ENCODE measurements around the gene C6orf58.

The C6orf58 gene

DNA sequence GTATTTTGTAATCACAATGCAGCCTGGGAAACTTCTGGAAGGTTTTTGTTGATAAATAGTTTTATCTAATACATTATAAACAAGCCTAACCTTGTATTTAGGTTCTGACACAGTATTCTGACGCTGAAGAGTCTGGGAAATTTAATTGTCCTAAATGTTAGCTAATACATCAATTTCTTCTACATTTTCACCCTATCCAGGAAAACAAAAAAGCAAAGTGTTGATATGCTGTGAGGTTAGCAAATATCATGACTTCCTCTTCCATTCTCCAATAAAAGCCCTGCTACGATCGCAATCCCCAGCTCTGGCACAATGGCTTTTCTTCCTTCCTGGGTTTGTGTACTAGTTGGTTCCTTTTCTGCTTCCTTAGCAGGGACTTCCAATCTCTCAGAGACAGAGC, at the start of gene C6orf58:
Gene C6orf58, plus strand, starts transcription at position 301 of the 400 bp plus-strand sequence. Its CDS starts 12 bp downstream, at position 313.
- Histone ChIP-seq H3K27ac (ENCODE audit: low read depth, low read length) (no peak within 1 kb of the TSS), H3K4me3 (ENCODE audit: low read depth in 1 of 2, low read length in 2 of 2) (no peak within 1 kb of the TSS), H3K36me3 (ENCODE audit: insufficient read depth, low read length) (no peaks in the 10 kb centered on the region), H3K4me1 (ENCODE audit: insufficient read depth, low read length) (no peaks in the 10 kb centered on the region), H3K9ac (ENCODE audit: low read length) (no peak within 1 kb of the TSS), H3K27me3 (ENCODE audit: control insufficient read depth in 1 of 2, insufficient read depth in 2 of 2, low read length in 2 of 2) (no peaks in the 10 kb centered on the region), H3K9me3 (ENCODE audit: low read length) (no peaks in the 10 kb centered on the region)

GRCh38 chr6:127533011-127533410, 44.0 kb upstream of the C6orf58 start:
- Histone ChIP-seq H3K4me3 (ENCODE audit: low read depth in 1 of 2, low read length in 2 of 2) (no peak overlapping the region), H3K4me1 (ENCODE audit: insufficient read depth, low read length) (no peaks in the 10 kb centered on the region), H3K27ac (ENCODE audit: low read depth, low read length) (no peak overlapping the region), H3K27me3 (ENCODE audit: control insufficient read depth in 1 of 2, insufficient read depth in 2 of 2, low read length in 2 of 2) (no peaks in the 10 kb centered on the region), H3K9ac (ENCODE audit: low read length) (no peak overlapping the region), H3K36me3 (ENCODE audit: insufficient read depth, low read length) (no peaks in the 10 kb centered on the region), H3K9me3 (ENCODE audit: low read length) (no peaks in the 10 kb centered on the region)

GRCh38 chr6:127533736-127534135, 43.2 kb upstream of the C6orf58 start:
- Histone ChIP-seq H3K4me1 (ENCODE audit: insufficient read depth, low read length) (no peaks in the 10 kb centered on the region), H3K36me3 (ENCODE audit: insufficient read depth, low read length) (no peaks in the 10 kb centered on the region), H3K27me3 (ENCODE audit: control insufficient read depth in 1 of 2, insufficient read depth in 2 of 2, low read length in 2 of 2) (no peaks in the 10 kb centered on the region), H3K9ac (ENCODE audit: low read length) (no peak overlapping the region), H3K4me3 (ENCODE audit: low read depth in 1 of 2, low read length in 2 of 2) (no peak overlapping the region), H3K27ac (ENCODE audit: low read depth, low read length) (no peak overlapping the region), H3K9me3 (ENCODE audit: low read length) (no peaks in the 10 kb centered on the region)

DNA sequence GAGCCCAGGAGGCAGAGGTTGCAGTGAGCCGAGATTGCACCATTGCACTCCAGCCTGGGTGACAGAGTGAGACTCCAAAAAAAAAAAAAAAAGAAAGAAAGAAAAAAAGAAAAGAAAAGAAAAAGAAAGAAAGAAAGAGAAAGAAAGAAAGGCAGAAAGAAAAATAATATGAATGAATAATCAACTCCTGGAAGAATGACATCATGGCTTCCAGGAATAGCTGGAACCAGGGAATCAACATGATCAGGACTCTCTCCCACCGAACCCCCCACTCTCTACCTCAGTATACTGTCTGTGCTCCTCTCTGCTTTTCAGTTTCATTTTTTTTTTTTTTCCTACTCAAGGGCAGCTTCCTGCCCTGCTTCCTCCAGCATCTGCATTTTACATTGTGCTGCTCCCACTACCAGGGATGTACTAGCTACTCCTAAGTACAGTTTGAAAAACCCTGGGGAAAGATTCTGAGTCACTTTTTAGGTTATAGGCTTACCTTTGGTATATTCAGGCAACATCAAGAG, 38.2 kb upstream of the C6orf58 start:
- Histone ChIP-seq H3K9me3 (ENCODE audit: low read length) (no peaks in the 10 kb centered on the region), H3K4me1 (ENCODE audit: insufficient read depth, low read length) (no peaks in the 10 kb centered on the region), H3K36me3 (ENCODE audit: insufficient read depth, low read length) (no peaks in the 10 kb centered on the region), H3K27ac (ENCODE audit: low read depth, low read length) (no peak overlapping the region), H3K9ac (ENCODE audit: low read length) (no peak overlapping the region), H3K4me3 (ENCODE audit: low read depth in 1 of 2, low read length in 2 of 2) (no peak overlapping the region), H3K27me3 (ENCODE audit: control insufficient read depth in 1 of 2, insufficient read depth in 2 of 2, low read length in 2 of 2) (no peaks in the 10 kb centered on the region)

DNA sequence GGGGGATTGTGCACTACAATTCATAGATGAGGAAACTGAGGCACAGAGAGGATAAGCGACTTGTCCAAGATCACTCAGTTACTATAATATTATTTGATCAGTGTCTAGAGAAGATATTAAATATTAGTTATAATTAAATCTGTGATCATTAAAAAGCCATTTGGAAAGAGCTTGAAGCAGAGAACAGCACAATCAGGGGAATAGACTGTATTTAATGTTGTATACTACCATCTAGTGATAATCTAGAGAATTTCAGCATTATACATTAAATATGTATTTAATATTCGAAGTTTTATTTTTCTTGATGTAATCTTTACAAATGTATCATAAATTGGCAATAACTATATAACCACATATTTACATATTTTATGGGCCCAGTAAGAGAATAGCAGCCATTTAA, 37.7 kb upstream of the C6orf58 start:
- Histone ChIP-seq H3K9ac (ENCODE audit: low read length) (no peak overlapping the region), H3K36me3 (ENCODE audit: insufficient read depth, low read length) (no peaks in the 10 kb centered on the region), H3K4me1 (ENCODE audit: insufficient read depth, low read length) (no peaks in the 10 kb centered on the region)

GRCh38 chr6:127547215-127547614, 29.8 kb upstream of the C6orf58 start:
- no peak overlapping the region for H3K4me3 ChIP-seq (ENCODE audit: low read depth in 1 of 2, low read length in 2 of 2)
- H3K4me1 ChIP-seq (ENCODE audit: insufficient read depth, low read length) = no peaks in the 10 kb centered on the region
- H3K36me3 ChIP-seq (ENCODE audit: insufficient read depth, low read length) = no peaks in the 10 kb centered on the region
- no peaks in the 10 kb centered on the region for H3K27me3 ChIP-seq (ENCODE audit: control insufficient read depth in 1 of 2, insufficient read depth in 2 of 2, low read length in 2 of 2)
- no peaks in the 10 kb centered on the region for H3K9me3 ChIP-seq (ENCODE audit: low read length)
- H3K27ac ChIP-seq (ENCODE audit: low read depth, low read length) = no peak overlapping the region
- no peak overlapping the region for H3K9ac ChIP-seq (ENCODE audit: low read length)

More for the DNA sequence above, 37.7 kb upstream of the C6orf58 start:
- H3K27me3 ChIP-seq (ENCODE audit: control insufficient read depth in 1 of 2, insufficient read depth in 2 of 2, low read length in 2 of 2) = no peaks in the 10 kb centered on the region
- no peaks in the 10 kb centered on the region for H3K9me3 ChIP-seq (ENCODE audit: low read length)
- H3K4me3 ChIP-seq (ENCODE audit: low read depth in 1 of 2, low read length in 2 of 2) = no peak overlapping the region
- no peak overlapping the region for H3K27ac ChIP-seq (ENCODE audit: low read depth, low read length)

DNA sequence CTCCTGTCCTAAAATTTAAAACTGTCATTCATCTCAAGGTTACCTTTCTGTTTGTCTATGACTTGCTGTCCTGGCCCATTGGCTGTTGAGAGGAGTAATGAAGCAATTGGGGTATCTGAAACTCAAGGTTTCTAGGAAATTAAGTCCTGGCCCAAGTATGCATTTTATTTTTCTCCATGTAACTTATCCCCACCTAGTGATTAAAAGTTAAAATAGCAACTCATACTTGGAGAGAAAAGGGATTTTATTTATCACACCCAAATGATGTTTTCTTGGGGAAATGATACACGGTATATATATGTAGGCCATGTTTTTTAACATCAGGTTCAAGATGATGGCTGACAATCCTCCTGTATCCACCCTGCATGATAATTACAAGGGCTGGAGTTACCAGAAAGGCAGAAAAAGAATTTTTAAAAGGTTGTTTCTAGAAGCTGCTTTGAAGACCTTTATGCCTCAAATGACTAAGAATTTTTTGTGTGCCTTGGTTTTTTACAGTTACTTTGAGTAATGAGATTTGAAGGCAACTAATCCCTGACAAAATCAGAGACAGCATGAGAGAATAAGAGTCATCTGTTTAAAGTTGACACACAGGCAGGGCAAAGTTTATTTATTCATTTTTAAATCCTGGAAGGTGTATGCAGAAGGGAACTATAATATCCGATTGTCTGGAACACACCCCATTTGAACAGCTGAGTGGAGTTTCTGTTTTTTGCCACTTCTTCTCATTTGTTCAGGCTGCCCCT, 28.9 kb upstream of the C6orf58 start:
- H3K4me1 ChIP-seq (ENCODE audit: insufficient read depth, low read length) = no peaks in the 10 kb centered on the region

DNA sequence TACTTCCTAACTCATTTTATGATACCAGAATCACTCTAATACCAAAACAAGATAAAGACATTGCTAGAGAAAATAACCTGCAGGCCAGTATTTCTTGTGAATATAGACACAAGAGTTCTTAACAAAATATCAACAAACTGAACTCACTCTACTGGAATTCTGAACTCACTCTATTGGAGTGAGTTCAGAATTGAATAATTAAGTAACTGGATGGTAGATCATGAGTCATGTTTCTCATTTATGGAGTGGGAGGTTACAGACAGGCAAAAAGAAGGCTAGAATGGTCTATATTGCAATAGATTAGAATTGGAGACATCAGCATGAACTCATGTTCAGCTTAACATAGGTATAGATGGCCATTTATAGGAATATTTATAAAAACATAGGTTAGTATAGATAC, 26.6 kb upstream of the C6orf58 start:
- Histone ChIP-seq H3K9me3 (ENCODE audit: low read length) (no peaks in the 10 kb centered on the region), H3K4me1 (ENCODE audit: insufficient read depth, low read length) (no peaks in the 10 kb centered on the region), H3K9ac (ENCODE audit: low read length) (no peak overlapping the region), H3K36me3 (ENCODE audit: insufficient read depth, low read length) (no peaks in the 10 kb centered on the region), H3K27me3 (ENCODE audit: control insufficient read depth in 1 of 2, insufficient read depth in 2 of 2, low read length in 2 of 2) (no peaks in the 10 kb centered on the region), H3K4me3 (ENCODE audit: low read depth in 1 of 2, low read length in 2 of 2) (no peak overlapping the region), H3K27ac (ENCODE audit: low read depth, low read length) (no peak overlapping the region)

More for the DNA sequence above, 28.9 kb upstream of the C6orf58 start:
- Histone ChIP-seq H3K27me3 (ENCODE audit: control insufficient read depth in 1 of 2, insufficient read depth in 2 of 2, low read length in 2 of 2) (no peaks in the 10 kb centered on the region), H3K9ac (ENCODE audit: low read length) (no peak overlapping the region), H3K4me3 (ENCODE audit: low read depth in 1 of 2, low read length in 2 of 2) (no peak overlapping the region), H3K9me3 (ENCODE audit: low read length) (no peaks in the 10 kb centered on the region), H3K27ac (ENCODE audit: low read depth, low read length) (no peak overlapping the region), H3K36me3 (ENCODE audit: insufficient read depth, low read length) (no peaks in the 10 kb centered on the region)

DNA sequence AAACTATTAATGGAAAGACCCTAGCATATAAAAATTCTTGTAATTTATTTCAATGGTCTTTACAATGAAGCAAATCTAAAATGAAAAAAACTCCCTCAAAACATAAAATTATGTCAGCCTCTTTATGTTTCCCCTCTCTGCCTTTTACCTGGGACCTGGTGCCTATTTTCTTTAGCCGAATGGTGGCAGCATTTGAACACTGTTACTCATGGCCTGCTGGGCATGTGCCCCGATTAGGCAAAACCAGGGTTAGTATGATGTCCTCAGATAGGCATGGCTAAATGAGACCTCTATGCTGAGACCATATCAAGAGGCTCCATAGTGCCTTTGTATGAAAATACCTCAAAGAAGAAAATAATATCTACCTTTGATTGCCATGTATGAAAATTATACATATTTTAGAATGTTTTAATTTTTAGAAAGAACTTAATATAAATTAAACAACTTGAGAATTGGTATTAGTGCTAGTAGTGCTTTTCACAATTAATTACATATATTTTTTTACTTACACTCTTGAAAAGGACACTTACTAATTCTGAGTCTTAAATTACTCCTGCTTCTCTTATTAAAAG, 22.5 kb upstream of the C6orf58 start:
- H3K4me1 ChIP-seq (ENCODE audit: insufficient read depth, low read length) = no peaks in the 10 kb centered on the region
- no peak overlapping the region for H3K27ac ChIP-seq (ENCODE audit: low read depth, low read length)
- no peaks in the 10 kb centered on the region for H3K9me3 ChIP-seq (ENCODE audit: low read length)
- no peaks in the 10 kb centered on the region for H3K27me3 ChIP-seq (ENCODE audit: control insufficient read depth in 1 of 2, insufficient read depth in 2 of 2, low read length in 2 of 2)
- H3K9ac ChIP-seq (ENCODE audit: low read length) = no peak overlapping the region
- no peaks in the 10 kb centered on the region for H3K36me3 ChIP-seq (ENCODE audit: insufficient read depth, low read length)
- H3K4me3 ChIP-seq (ENCODE audit: low read depth in 1 of 2, low read length in 2 of 2) = no peak overlapping the region

DNA sequence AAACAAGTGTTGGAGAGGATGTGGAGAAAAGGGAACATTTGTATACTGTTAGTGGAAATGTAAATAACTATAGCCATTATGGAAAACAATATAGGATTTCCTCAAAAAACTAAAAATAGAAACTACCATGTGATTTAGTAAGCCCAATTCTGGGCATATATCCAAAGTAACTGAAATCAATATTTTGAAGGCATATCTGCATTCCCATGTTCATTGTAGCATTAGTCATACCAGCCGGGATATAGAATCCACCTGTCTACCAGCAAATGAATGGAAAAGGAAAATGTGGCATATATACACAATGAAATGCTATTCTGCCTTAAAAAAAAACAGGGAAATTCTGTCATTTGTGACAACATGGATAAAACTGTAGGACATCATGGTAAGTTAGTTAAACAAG, 15.3 kb upstream of the C6orf58 start:
- no peak overlapping the region for H3K4me3 ChIP-seq (ENCODE audit: low read depth in 1 of 2, low read length in 2 of 2)
- H3K4me1 ChIP-seq (ENCODE audit: insufficient read depth, low read length) = peaks cover 4% of the 10 kb centered on the region
- H3K27me3 ChIP-seq (ENCODE audit: control insufficient read depth in 1 of 2, insufficient read depth in 2 of 2, low read length in 2 of 2) = no peaks in the 10 kb centered on the region
- no peaks in the 10 kb centered on the region for H3K36me3 ChIP-seq (ENCODE audit: insufficient read depth, low read length)
- H3K9ac ChIP-seq (ENCODE audit: low read length) = no peak overlapping the region
- no peaks in the 10 kb centered on the region for H3K9me3 ChIP-seq (ENCODE audit: low read length)
- H3K27ac ChIP-seq (ENCODE audit: low read depth, low read length) = no peak overlapping the region

DNA sequence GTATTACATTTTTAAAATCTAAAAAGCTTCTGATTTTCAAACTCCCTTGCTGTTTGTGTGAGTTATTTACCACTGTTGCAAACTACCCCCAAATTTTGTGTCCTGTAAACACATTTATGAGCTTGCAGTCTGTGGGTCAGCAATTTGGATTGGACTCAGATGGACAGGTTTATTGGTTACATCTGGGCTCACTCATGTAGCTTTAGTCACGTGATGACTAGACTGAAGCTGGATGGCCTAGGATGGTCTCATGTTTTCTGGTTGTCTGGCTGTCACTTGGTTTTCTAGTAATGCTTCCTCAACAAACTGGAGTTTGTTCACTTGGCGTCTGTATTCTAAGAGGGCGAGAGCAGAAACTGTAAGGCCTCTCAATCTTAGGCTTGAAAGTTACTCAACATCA, 12.2 kb upstream of the C6orf58 start:
- no peak overlapping the region for H3K27ac ChIP-seq (ENCODE audit: low read depth, low read length)
- H3K27me3 ChIP-seq (ENCODE audit: control insufficient read depth in 1 of 2, insufficient read depth in 2 of 2, low read length in 2 of 2) = no peaks in the 10 kb centered on the region
- H3K9ac ChIP-seq (ENCODE audit: low read length) = no peak overlapping the region
- H3K36me3 ChIP-seq (ENCODE audit: insufficient read depth, low read length) = no peaks in the 10 kb centered on the region
- peaks cover 4% of the 10 kb centered on the region for H3K4me1 ChIP-seq (ENCODE audit: insufficient read depth, low read length)
- no peak overlapping the region for H3K4me3 ChIP-seq (ENCODE audit: low read depth in 1 of 2, low read length in 2 of 2)
- H3K9me3 ChIP-seq (ENCODE audit: low read length) = no peaks in the 10 kb centered on the region

DNA sequence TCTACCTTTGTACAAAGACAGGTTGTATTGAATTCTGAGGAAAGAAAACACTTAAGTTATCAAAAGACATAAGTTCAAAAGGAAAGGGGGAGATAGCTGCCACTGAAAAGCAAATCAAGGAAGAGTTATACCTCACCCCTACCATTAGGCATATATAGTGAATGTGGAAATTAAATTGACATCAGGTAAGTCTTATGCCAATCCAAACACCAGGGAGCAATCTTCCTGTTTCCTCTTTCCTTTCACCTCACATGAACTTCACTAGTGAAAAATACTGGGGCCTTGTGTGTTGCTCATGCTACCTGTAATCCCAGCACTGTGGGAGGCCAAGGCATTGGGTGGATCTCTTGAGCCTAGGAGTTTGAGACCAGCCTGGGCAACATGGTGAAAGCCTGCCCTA, 10.9 kb upstream of the C6orf58 start:
- Histone ChIP-seq H3K4me1 (ENCODE audit: insufficient read depth, low read length) (peaks cover 4% of the 10 kb centered on the region), H3K4me3 (ENCODE audit: low read depth in 1 of 2, low read length in 2 of 2) (no peak overlapping the region), H3K9ac (ENCODE audit: low read length) (no peak overlapping the region), H3K36me3 (ENCODE audit: insufficient read depth, low read length) (no peaks in the 10 kb centered on the region), H3K9me3 (ENCODE audit: low read length) (no peaks in the 10 kb centered on the region), H3K27me3 (ENCODE audit: control insufficient read depth in 1 of 2, insufficient read depth in 2 of 2, low read length in 2 of 2) (no peaks in the 10 kb centered on the region), H3K27ac (ENCODE audit: low read depth, low read length) (no peak overlapping the region)

All from muscle layer of colon (tissue), 2 donors.